SK-N-MC (cell line): ENCODE data around the gene SCRG1.

Experiments
- DNase-seq: peaks from one replicate; pipeline ENCODE4 v3.0.0-alpha.2; 2011; ENCODE audit warnings: low read depth, low spot score
- H3K27ac ChIP-seq: fragments of 200-600 bp; sonication (generic); 2 replicates; pipeline ENCODE4 v1.5.1; 2016; ENCODE audit warnings: mixed run types
- H3K36me3 ChIP-seq: fragments of 200-600 bp; sonication (generic); 2 replicates; pipeline ENCODE4 v1.6.1; 2017; ENCODE audit warnings: antibody characterized with exemption, low read length, mixed read lengths; ENCODE audit not compliant: insufficient read depth
- H3K4me3 ChIP-seq: fragments of 200-600 bp; sonication (generic); 2 replicates; pipeline ENCODE4 v1.5.1; 2016
- H3K9ac ChIP-seq: fragments of 200-600 bp; sonication (generic); 2 replicates; pipeline ENCODE4 v1.8.0; 2017; ENCODE audit warnings: mixed run types, mixed read lengths; ENCODE audit not compliant: insufficient read length
- H3K9me3 ChIP-seq: fragments of 200-600 bp; sonication (generic); 2 replicates; pipeline ENCODE4 v1.6.1; 2017; ENCODE audit warnings: low read depth, mild to moderate bottlenecking, antibody characterized with exemption, low read length, moderate library complexity, mixed read lengths
- EZH2 ChIP-seq: fragments of 200-600 bp; sonication (generic); IDR thresholded peaks from one replicate; pipeline ENCODE4 v1.6.1; 2017; ENCODE audit warnings: antibody characterized with exemption
- FOXP2 ChIP-seq: optimal IDR thresholded peaks from 2 replicates; pipeline ENCODE3; 2011; ENCODE audit warnings: mild to moderate bottlenecking, moderate library complexity; ENCODE audit not compliant: insufficient read depth; ENCODE audit errors: extremely low read length, control extremely low read depth
- POLR2AphosphoS5 ChIP-seq: IDR thresholded peaks from 2 replicates; pipeline ENCODE4 v1.6.1; 2012; ENCODE audit warnings: mild to moderate bottlenecking, low read depth, low read length, borderline replicate concordance

The SCRG1 gene

DNA sequence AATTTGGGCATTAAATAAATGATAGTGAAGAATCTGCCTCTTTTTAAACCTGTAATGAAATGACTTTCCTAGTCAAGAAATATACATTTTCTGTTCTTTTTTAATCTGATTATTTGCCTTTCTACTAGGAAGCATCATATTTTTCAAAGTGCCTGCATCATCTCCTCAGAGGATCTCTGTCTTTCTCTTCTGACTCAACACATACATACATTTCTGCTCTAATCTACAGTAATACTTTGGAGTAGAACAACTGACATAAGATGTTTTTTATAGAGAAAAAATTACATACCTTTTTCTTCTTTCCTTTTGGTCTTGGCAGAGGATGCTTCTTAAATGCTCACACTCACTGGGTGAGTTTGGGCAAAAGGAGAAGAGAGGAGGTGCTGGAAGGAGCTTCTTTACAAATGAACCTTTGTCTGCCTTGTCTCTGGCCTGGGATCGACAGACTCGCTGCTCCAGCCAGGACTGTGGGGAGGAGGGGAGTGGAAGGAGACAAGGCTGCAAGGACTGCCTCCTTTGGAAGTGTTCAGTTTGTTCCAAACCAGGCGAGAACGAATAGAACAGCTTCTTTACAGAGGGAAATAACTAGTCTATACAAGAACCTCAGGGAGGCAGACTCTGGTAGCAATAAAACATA, at the start of gene SCRG1:
TSS of gene SCRG1 (minus strand) at position 338 of the 637 bp plus-strand sequence. CDS start 7,702 bp downstream, outside the sequence.
- TF ChIP-seq FOXP2 (no peak), EZH2 (no peak), POLR2AphosphoS5 (no peak)
- no peak for DNase-seq
- Histone ChIP-seq H3K9me3 (no peaks in the 10 kb centered on the region), H3K27ac (peak within 1 kb of the TSS; percentile 28; the same call in 1 of the 2 replicates), H3K9ac (no peak within 1 kb of the TSS), H3K4me3 (no peak within 1 kb of the TSS; the same call in 1 of the 2 replicates), H3K36me3 (peaks cover 1% of the 10 kb centered on the region; the same call in 1 of the 2 replicates)

DNA sequence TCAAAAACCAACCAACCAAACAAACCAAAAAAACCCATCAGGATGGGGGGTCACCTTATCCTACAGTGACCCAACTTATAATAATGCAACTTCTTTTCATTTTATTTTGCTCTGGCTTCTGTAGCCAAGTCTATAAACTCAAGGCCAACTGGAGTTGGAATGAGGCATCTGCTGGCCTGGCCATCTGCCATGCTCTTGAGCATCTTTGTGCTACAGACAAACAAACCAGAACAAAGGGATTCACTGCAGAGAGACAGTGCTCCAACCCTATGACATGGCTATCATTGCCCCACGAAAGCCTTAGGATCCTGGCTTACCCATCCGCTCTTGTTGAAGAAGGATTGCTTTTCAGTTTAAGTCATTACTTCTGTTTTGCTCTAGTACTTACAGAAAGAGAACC, 49.2 kb upstream of the SCRG1 start:
- Histone ChIP-seq H3K9me3 (no peaks in the 10 kb centered on the region), H3K4me3 (no peak overlapping the region), H3K36me3 (no peaks in the 10 kb centered on the region), H3K27ac (no peak overlapping the region), H3K9ac (no peak overlapping the region)
- TF ChIP-seq EZH2 = no peak
- no peak for TF ChIP-seq FOXP2
- TF ChIP-seq POLR2AphosphoS5 = no peak
- DNase-seq = no peak

DNA sequence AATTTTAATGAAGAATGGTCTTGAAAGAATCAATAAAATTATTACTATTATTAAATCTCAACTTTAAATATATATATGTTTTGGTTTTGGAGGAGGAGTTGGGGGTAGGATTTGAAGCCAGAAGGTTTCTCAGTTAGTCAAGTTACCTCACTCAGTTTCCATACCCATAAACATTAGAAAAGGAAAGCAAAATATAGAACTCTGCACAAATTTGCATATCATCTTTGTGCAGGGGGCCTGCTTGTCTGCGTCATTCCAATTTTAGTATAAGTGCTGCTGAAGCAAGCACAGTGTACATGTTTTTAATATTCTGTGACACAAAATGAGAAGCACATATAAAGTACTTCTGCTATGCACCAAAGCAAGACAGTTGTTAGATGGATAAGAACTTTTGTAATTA, 47.5 kb upstream of the SCRG1 start:
- Histone ChIP-seq H3K9ac (no peak overlapping the region), H3K36me3 (no peaks in the 10 kb centered on the region), H3K4me3 (no peak overlapping the region), H3K9me3 (no peaks in the 10 kb centered on the region), H3K27ac (no peak overlapping the region)
- no peak for DNase-seq
- no peak for TF ChIP-seq FOXP2
- TF ChIP-seq POLR2AphosphoS5 = no peak
- no peak for TF ChIP-seq EZH2

DNA sequence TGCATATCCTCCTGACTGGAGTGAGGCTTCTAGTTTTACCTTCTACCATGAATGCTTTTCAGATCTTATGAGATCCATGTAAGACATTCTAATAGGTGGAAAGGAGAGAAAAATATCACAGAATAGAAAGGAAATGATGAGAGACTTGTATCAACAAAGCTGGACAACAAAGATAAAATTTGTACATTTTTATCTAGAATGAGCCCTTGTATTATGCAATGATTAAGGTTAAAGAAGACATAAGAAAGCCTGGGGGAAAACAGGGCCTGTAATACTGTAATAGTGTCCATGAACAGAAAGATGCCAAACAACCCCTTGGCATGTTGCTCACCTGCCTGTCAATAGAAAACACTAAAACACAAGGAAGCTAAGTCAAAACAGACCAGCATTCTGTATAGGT, 44.2 kb upstream of the SCRG1 start:
- Histone ChIP-seq H3K4me3 (no peak overlapping the region), H3K36me3 (peaks cover 4% of the 10 kb centered on the region; the same call in 1 of the 2 replicates), H3K9ac (no peak overlapping the region), H3K9me3 (no peaks in the 10 kb centered on the region), H3K27ac (no peak overlapping the region)
- TF ChIP-seq EZH2 (no peak), FOXP2 (no peak), POLR2AphosphoS5 (no peak)
- no peak for DNase-seq

DNA sequence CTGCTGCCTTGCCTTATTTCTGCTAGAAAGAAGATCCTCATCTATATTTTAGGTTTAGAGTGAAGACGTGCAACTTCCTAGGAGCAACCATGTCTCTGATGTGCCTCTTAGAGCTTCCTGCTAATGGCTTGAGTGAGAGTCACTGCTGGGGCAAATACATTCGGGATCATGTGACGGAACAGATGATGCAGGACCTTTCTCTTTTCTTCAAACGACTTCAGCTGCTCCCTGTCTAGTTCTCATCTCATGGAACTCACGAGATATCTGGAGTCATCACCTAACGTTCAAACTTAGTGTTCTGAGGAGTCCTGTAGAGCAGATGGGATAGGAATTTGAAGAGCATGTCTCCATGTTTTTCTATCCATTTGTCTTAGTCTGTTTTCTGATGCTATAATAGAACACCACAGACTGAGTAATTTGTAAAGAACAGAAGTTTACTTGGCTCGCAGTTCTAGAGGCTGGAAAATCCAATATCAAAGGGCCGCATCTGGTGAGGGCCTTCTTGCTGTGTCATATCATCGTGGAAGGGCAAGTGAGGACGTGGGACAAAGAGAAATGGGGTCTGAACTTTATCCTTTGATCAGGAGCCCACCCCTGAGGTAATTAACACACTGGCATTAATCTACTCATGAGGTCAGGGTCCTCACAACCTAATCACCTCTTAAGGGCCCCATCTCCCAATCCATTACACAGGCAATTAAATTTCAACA, 43.5 kb upstream of the SCRG1 start:
- Histone ChIP-seq H3K9me3 (no peaks in the 10 kb centered on the region), H3K9ac (no peak overlapping the region), H3K27ac (no peak overlapping the region), H3K4me3 (no peak overlapping the region), H3K36me3 (peaks cover 4% of the 10 kb centered on the region; the same call in 1 of the 2 replicates)
- no peak for DNase-seq
- TF ChIP-seq POLR2AphosphoS5 = no peak
- no peak for TF ChIP-seq EZH2
- no peak for TF ChIP-seq FOXP2

DNA sequence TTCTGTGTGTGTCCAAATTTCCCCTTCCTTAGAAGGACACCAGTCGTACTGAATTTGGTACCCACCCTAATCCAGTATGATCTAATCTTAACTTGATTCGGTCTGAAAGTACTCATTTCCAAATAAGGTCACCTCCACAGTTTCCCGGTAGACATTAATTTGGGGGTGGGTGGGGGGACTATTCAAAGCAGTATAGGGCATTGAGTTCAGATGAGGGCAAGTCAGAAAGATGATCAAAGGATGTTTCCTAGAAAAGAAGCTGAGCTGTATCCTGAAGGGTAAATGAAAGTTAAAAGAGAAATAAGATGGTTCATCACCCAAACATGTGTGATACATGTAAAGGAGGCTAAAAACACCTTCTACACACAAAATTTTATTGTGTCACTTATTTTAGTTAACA, 42.0 kb upstream of the SCRG1 start:
- H3K9ac ChIP-seq = no peak overlapping the region

DNA sequence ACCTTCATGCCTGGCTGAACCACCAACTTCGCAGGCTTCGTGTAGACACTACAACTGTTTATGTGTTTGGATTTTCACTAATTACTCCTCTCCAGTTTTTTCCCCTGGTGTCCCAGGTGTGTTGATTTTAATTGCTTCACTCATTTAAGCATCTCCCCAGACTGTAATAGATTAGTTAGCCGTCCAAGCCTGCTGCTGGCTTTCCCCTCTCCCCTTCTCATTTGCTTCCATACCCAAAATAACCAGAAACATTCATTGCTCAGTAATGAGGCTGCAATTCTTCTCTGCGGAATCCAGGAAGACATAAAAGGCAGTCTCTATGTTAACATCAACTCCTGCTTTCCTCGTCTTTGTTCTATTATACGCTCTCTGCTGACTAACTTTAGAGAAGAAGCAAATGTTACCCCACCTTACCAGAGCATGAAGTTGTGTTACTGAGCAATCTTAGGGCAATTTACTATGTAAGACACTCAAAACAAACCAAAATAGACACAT, 37.9 kb upstream of the SCRG1 start:
- Histone ChIP-seq H3K9me3 (no peaks in the 10 kb centered on the region), H3K27ac (no peak overlapping the region), H3K9ac (no peak overlapping the region), H3K36me3 (peaks cover 4% of the 10 kb centered on the region; the same call in 1 of the 2 replicates), H3K4me3 (no peak overlapping the region)
- no peak for DNase-seq
- no peak for TF ChIP-seq EZH2
- TF ChIP-seq POLR2AphosphoS5 = no peak

More for the DNA sequence above, 42.0 kb upstream of the SCRG1 start:
- no peak for DNase-seq
- Histone ChIP-seq H3K9me3 (no peaks in the 10 kb centered on the region), H3K27ac (no peak overlapping the region), H3K36me3 (peaks cover 4% of the 10 kb centered on the region; the same call in 1 of the 2 replicates), H3K4me3 (no peak overlapping the region)
- no peak for TF ChIP-seq POLR2AphosphoS5

DNA sequence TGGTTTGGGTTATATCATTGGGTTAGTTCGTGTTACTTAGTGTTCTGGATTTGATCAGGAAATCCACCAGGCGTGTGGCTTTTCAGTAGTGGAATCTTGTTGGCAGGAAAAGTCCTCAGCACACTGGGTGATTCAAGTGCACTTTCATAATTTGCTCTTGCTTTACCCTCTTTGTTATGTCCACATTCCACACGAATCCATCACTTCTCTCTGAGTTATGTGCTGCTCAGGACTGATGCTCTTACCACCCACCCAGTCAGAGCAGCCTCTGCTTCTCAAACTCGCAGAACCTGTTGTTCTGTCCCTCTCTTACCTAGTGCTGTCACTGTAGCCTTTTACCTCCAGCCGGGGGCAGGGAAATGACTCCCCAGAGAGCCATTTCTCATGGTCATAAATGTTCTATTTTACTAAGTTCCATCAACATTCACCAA, 37.2 kb upstream of the SCRG1 start:
- no peak for DNase-seq
- H3K9ac ChIP-seq = no peak overlapping the region

More for the DNA sequence above, 37.2 kb upstream of the SCRG1 start:
- no peaks in the 10 kb centered on the region for H3K9me3 ChIP-seq
- TF ChIP-seq EZH2 (no peak), FOXP2 (no peak)
- peaks cover 4% of the 10 kb centered on the region; the same call in 1 of the 2 replicates for H3K36me3 ChIP-seq
- no peak overlapping the region for H3K27ac ChIP-seq
- H3K4me3 ChIP-seq = no peak overlapping the region
